Measurements from ENCODE around the gene POMT1. TPM values are rescaled to one million over a fixed set of nuclear protein-coding genes. Genes with fewer than 3 reads are reported as not detected.
"Not testable (repeated sequence)": the region's sequence is repeated elsewhere in the genome, so short reads cannot be mapped to it uniquely, and the experiment has no call there.

Gene POMT1
- total RNA-seq (10 to 100 TPM; 17.3 to 21.9 (median 20.4) TPM), polyA plus RNA-seq (18.4 TPM)
- long read RNA-seq, donor 1, transcript POMT1-204 (20 exons, 3,038 nt) = major isoform, 11 of 45 reads
- long read RNA-seq, donor 1, transcript POMT1-205 (18 exons, 2,821 nt) = minor isoform, 6 of 45 reads
- long read RNA-seq, donor 1, partial matches to known transcripts = 15 of 45 reads
- long read RNA-seq, donor 1, other reads (novel, unspliced or antisense) = 8 of 45 reads
- long read RNA-seq, donor 2, transcript POMT1-204 (20 exons, 3,038 nt) = major isoform, 10 of 38 reads
- long read RNA-seq, donor 2, partial matches to known transcripts = 9 of 38 reads
- long read RNA-seq, donor 2, other reads (novel, unspliced or antisense) = 11 of 38 reads
- long read RNA-seq, donor 3, transcript POMT1-204 (20 exons, 3,038 nt) = major isoform, 32 of 168 reads
- long read RNA-seq, donor 3, transcript POMT1-201 (19 exons, 2,912 nt) = major isoform, 32 of 168 reads
- long read RNA-seq, donor 3, transcript POMT1-205 (18 exons, 2,821 nt) = minor isoform, 30 of 168 reads
- long read RNA-seq, donor 3, partial matches to known transcripts = 16 of 168 reads
- long read RNA-seq, donor 3, other reads (novel, unspliced or antisense) = 53 of 168 reads
- long read RNA-seq, donor 4, transcript POMT1-205 (18 exons, 2,821 nt) = major isoform, 5 of 33 reads
- long read RNA-seq, donor 4, partial matches to known transcripts = 5 of 33 reads
- long read RNA-seq, donor 4, other reads (novel, unspliced or antisense) = 18 of 33 reads

GRCh38 chr9:131502781-131503625, at the start of gene POMT1:
Gene POMT1 (plus strand): TSS chr9:131502918. CDS start chr9:131504219, 1,301 bp downstream.
- peaks cover 3% of the 10 kb centered on the region for H3K4me1 ChIP-seq (ENCODE audit: control insufficient read depth, insufficient read depth, low read length)
- ATAC-seq (peak; percentile 95), DNase-seq (peak; percentile 91 to 96 (median 95))
- H3K27ac ChIP-seq (ENCODE audit: low read length) = peak within 1 kb of the TSS; percentile 1
- no peaks in the 10 kb centered on the region for H3K27me3 ChIP-seq (ENCODE audit: control insufficient read depth, insufficient read depth)
- H3K9me3 ChIP-seq (ENCODE audit: control insufficient read depth, low read length) = no peaks in the 10 kb centered on the region
- under 1% methylated on average over 83 of the region's 83 CpGs for WGBS
- intact Hi-C loops (cut with DNase I) = no loop called here
- H3K4me3 ChIP-seq (ENCODE audit: low read length) = peak within 1 kb of the TSS; percentile 75

- intact Hi-C loops (cut with DNase I) = no loop called here
- Histone ChIP-seq H3K27me3 (ENCODE audit: control insufficient read depth, insufficient read depth) (no peaks in the 10 kb centered on the region), H3K4me3 (ENCODE audit: low read length) (no peak overlapping the region), H3K4me1 (ENCODE audit: control insufficient read depth, insufficient read depth, low read length) (no peaks in the 10 kb centered on the region), H3K9me3 (ENCODE audit: control insufficient read depth, low read length) (no peaks in the 10 kb centered on the region), H3K27ac (ENCODE audit: low read length) (no peak overlapping the region)
- ATAC-seq (no peak), DNase-seq (no peak)
Measured at GRCh38 chr9:131454028-131454427, 48.7 kb upstream of the POMT1 start.

- 95% methylated on average over 10 of the region's 10 CpGs for WGBS
- not testable (repeated sequence) for H3K4me3 ChIP-seq (ENCODE audit: low read length); ATAC-seq
Measured at GRCh38 chr9:131455655-131456054, 47.1 kb upstream of the POMT1 start.

GRCh38 chr9:131457746-131458145, 45.0 kb upstream of the POMT1 start:
- ATAC-seq (no peak), DNase-seq (no peak)
- intact Hi-C loops (cut with DNase I) = no loop called here
- no peak overlapping the region for H3K4me3 ChIP-seq (ENCODE audit: low read length)
- no peaks in the 10 kb centered on the region for H3K9me3 ChIP-seq (ENCODE audit: control insufficient read depth, low read length)
- no peaks in the 10 kb centered on the region for H3K4me1 ChIP-seq (ENCODE audit: control insufficient read depth, insufficient read depth, low read length)
- H3K27me3 ChIP-seq (ENCODE audit: control insufficient read depth, insufficient read depth) = no peaks in the 10 kb centered on the region
- 86% methylated on average over 10 of the region's 10 CpGs for WGBS
- no peak overlapping the region for H3K27ac ChIP-seq (ENCODE audit: low read length)

More at GRCh38 chr9:131455655-131456054, 47.1 kb upstream of the POMT1 start:
- DNase-seq; H3K9me3 ChIP-seq (ENCODE audit: control insufficient read depth, low read length); H3K27ac ChIP-seq (ENCODE audit: low read length); H3K4me1 ChIP-seq (ENCODE audit: control insufficient read depth, insufficient read depth, low read length); intact Hi-C loops (cut with DNase I); H3K27me3 ChIP-seq (ENCODE audit: control insufficient read depth, insufficient read depth): not testable (repeated sequence)

- Histone ChIP-seq H3K27ac (ENCODE audit: low read length) (no peak overlapping the region), H3K27me3 (ENCODE audit: control insufficient read depth, insufficient read depth) (no peaks in the 10 kb centered on the region), H3K4me1 (ENCODE audit: control insufficient read depth, insufficient read depth, low read length) (no peaks in the 10 kb centered on the region), H3K4me3 (ENCODE audit: low read length) (no peak overlapping the region), H3K9me3 (ENCODE audit: control insufficient read depth, low read length) (no peaks in the 10 kb centered on the region)
- intact Hi-C loops (cut with DNase I) = no loop called here
- ATAC-seq = no peak
- no peak for DNase-seq
- 92% methylated on average over 10 of the region's 10 CpGs for WGBS
Measured at GRCh38 chr9:131459056-131459455, 43.7 kb upstream of the POMT1 start.

GRCh38 chr9:131461166-131461565, 41.6 kb upstream of the POMT1 start:
- Histone ChIP-seq H3K27ac (ENCODE audit: low read length) (no peak overlapping the region), H3K4me1 (ENCODE audit: control insufficient read depth, insufficient read depth, low read length) (no peaks in the 10 kb centered on the region), H3K4me3 (ENCODE audit: low read length) (no peak overlapping the region), H3K27me3 (ENCODE audit: control insufficient read depth, insufficient read depth) (no peaks in the 10 kb centered on the region), H3K9me3 (ENCODE audit: control insufficient read depth, low read length) (no peaks in the 10 kb centered on the region)
- DNase-seq = no peak
- no peak for ATAC-seq
- intact Hi-C loops (cut with DNase I) = no loop called here
- 93% methylated on average over 1 of the region's 1 CpG for WGBS

GRCh38 chr9:131464354-131465000, 38.2 kb upstream of the POMT1 start:
- Histone ChIP-seq H3K27ac (ENCODE audit: low read length) (no peak overlapping the region), H3K4me1 (ENCODE audit: control insufficient read depth, insufficient read depth, low read length) (no peaks in the 10 kb centered on the region), H3K9me3 (ENCODE audit: control insufficient read depth, low read length) (no peaks in the 10 kb centered on the region), H3K4me3 (ENCODE audit: low read length) (no peak overlapping the region), H3K27me3 (ENCODE audit: control insufficient read depth, insufficient read depth) (no peaks in the 10 kb centered on the region)
- intact Hi-C loops (cut with DNase I) = no loop called here
- 70% methylated on average over 24 of the region's 24 CpGs for WGBS
- DNase-seq = no peak
- ATAC-seq = peak in 1 of 2 donors; percentile 24

GRCh38 chr9:131465401-131465800, 37.3 kb upstream of the POMT1 start:
- 88% methylated on average over 6 of the region's 6 CpGs for WGBS
- H3K9me3 ChIP-seq (ENCODE audit: control insufficient read depth, low read length) = no peaks in the 10 kb centered on the region

GRCh38 chr9:131467214-131467935, 35.3 kb upstream of the POMT1 start:
- Histone ChIP-seq H3K27ac (ENCODE audit: low read length) (no peak overlapping the region), H3K4me3 (ENCODE audit: low read length) (no peak overlapping the region), H3K4me1 (ENCODE audit: control insufficient read depth, insufficient read depth, low read length) (no peaks in the 10 kb centered on the region), H3K9me3 (ENCODE audit: control insufficient read depth, low read length) (no peaks in the 10 kb centered on the region), H3K27me3 (ENCODE audit: control insufficient read depth, insufficient read depth) (no peaks in the 10 kb centered on the region)
- WGBS = 70% methylated on average over 13 of the region's 13 CpGs
- DNase-seq (peak in 1 of 3 donors; percentile 77), ATAC-seq (no peak)
- intact Hi-C loops (cut with DNase I) = no loop called here

More at GRCh38 chr9:131465401-131465800, 37.3 kb upstream of the POMT1 start:
- no peak overlapping the region for H3K4me3 ChIP-seq (ENCODE audit: low read length)
- no peak for ATAC-seq
- H3K27ac ChIP-seq (ENCODE audit: low read length) = no peak overlapping the region
- H3K27me3 ChIP-seq (ENCODE audit: control insufficient read depth, insufficient read depth) = no peaks in the 10 kb centered on the region
- H3K4me1 ChIP-seq (ENCODE audit: control insufficient read depth, insufficient read depth, low read length) = no peaks in the 10 kb centered on the region
- intact Hi-C loops (cut with DNase I) = no loop called here
- no peak for DNase-seq

- intact Hi-C loops (cut with DNase I) = no loop called here
- WGBS = 91% methylated on average over 4 of the region's 4 CpGs
- Histone ChIP-seq H3K27ac (ENCODE audit: low read length) (no peak overlapping the region), H3K4me1 (ENCODE audit: control insufficient read depth, insufficient read depth, low read length) (no peaks in the 10 kb centered on the region), H3K9me3 (ENCODE audit: control insufficient read depth, low read length) (no peaks in the 10 kb centered on the region), H3K4me3 (ENCODE audit: low read length) (no peak overlapping the region), H3K27me3 (ENCODE audit: control insufficient read depth, insufficient read depth) (no peaks in the 10 kb centered on the region)
- ATAC-seq = no peak
- no peak for DNase-seq
Measured at GRCh38 chr9:131468031-131468430, 34.7 kb upstream of the POMT1 start.
